ENCODE measurements around the gene IRX4.

IRX4 gene

GRCh38 chr5:1834022-1834551 lies 48.6 kb downstream of the IRX4 start:
- DNase-seq = no peak

- DNase-seq = no peak
Observed at GRCh38 chr5:1833264-1834021, 49.3 kb downstream of the IRX4 start.

DNA sequence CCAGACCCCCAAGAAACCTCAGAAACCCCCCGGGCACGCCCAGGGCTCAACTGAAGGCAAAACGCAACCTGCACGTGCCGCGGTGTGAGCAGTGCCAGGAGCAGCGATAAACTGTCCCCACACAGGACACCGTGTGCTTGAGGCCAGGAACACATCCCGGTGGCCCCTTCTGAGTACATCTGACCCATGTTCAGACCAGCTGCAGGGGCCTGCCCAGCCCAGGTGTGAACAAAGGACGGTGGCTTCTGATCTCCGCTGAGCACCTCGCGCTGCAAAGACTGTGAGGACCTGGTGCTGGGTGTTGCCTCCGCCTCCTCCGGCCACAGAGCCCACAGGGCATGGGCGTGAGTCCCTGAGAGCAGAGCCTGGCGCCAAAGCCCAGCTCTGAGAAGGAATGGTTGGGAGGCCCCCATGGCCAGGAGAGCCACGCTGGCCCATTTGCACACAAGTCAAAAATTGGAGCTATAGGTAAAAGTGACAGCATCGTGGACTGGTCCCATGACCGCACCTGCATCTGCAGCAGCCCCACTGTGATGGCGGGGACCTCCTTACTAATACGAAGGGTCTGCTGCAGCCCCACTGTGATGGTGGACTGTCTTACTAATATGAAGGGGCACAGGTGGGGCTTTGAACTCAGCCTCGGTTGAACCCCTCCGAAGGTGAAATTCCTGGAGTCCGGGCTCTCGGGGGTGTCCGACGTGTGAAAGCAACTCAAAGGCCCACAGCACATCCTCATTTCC lies 50.0 kb downstream of the IRX4 start:
- no peak for DNase-seq

DNA sequence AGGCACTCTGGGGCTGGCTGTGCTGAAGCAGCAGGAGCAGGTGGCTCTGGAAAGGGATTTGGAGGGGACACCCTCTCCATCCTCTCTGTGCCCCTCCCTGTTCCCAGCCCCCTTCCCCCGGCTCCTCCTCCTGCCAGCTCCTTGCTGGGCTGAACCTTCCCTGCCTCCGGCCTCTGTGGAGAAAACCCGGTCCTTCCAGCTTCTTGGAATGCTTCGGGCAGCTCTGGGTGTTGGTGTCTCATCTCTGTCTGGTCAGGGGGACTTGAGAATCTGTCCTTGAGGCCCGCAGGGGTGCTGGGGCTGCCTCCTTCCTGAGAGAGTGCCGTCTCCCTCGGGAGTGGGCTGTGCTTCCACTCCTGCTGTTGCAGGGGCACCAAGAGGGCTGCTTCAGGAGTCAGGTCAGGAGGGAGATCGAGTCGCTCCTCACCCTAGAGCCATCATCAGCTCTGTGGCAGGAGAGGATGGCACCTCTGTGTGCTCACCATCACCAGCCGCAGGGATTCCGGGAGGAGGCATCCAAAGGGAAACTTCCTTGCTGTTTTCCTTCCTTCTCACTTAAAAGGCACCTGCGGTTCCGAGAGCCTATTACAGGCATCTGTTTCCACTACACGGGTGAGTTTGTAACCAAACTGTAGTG lies 50.9 kb downstream of the IRX4 start:
- DNase-seq = no peak

DNA sequence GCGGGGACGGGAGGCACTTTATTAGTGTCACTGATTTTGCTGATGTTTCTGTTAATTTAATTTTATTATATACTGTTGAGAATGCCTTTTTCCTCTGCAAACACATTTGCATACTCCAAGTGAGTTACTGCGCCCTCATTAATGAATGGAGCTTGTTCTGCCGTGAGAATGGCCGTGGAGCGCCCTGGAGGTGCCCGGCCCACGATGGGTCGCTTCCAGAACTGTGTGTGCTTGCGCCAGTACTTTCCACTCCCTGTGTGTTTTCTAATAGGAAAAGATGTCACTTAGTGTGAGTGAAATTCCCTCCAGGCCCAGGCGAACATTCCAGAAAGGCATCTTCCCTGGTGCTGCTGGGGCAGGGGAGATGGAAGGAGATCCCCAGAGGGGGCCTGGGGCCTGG lies 51.5 kb downstream of the IRX4 start:
- no peak for DNase-seq

GRCh38 chr5:1830571-1831228 lies 52.0 kb downstream of the IRX4 start:
- no peak for DNase-seq

- DNase-seq = no peak
Observed at GRCh38 chr5:1827886-1828397, 54.8 kb downstream of the IRX4 start.

Measured in activated CD4-positive, alpha-beta T cell treated with anti-CD3 and anti-CD28 coated beads, Interleukin-2, amount 50 U/mL, for 16 hours (primary cell).